Measurements from ENCODE around the gene CUX1.
A peak's percentile ranks its signal among the peaks of the same experiment; 100 is the strongest.

CUX1 gene

GRCh38 chr7:101814991-101815825, 2.2 kb upstream of the CUX1 start (continued):
- TF ChIP-seq ZNF114 (tag by site-specific recombination; IDR thresholded peaks at IDR 0.05) = no peak
- peak; percentile 30; the same call in 1 of the 2 replicates for TF ChIP-seq ZNF366 (tag by site-specific recombination; conservative IDR thresholded peaks at IDR 0.05)
- TF ChIP-seq, protein P1, sequence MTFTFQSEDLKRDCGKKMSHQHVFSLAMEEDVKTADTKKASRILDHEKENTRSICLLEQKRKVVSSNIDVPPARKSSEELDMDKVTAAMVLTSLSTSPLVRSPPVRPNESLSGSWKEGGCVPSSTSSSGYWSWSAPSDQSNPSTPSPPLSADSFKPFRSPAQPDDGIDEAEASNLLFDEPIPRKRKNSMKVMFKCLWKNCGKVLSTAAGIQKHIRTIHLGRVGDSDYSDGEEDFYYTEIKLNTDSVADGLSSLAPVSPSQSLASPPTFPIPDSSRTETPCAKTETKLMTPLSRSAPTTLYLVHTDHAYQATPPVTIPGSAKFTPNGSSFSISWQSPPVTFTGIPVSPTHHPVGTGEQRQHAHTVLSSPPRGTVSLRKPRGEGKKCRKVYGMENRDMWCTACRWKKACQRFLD (tag by site-specific recombination; IDR thresholded peaks at IDR 0.05) = no peak
- TF ChIP-seq GLI4 (tag by site-specific recombination; IDR thresholded peaks at IDR 0.05) = no peak
- peak; percentile 17; the same call in 1 of the 2 replicates for TF ChIP-seq ZNF837 (tag by site-specific recombination; IDR thresholded peaks at IDR 0.05)
- TF ChIP-seq ZNF555 (tag by site-specific recombination; conservative IDR thresholded peaks at IDR 0.05) = no peak
- TF ChIP-seq KLF1 (tag by site-specific recombination; IDR thresholded peaks at IDR 0.05) = peak; percentile 40
- TF ChIP-seq KLF7 (tag by site-specific recombination; IDR thresholded peaks at IDR 0.05; ENCODE audit: borderline replicate concordance) = no peak
- no peak for TF ChIP-seq ZNF175 (tag by site-specific recombination; IDR thresholded peaks at IDR 0.05)
- no peak for TF ChIP-seq ZNF18 (tag by site-specific recombination; IDR thresholded peaks at IDR 0.05)
- TF ChIP-seq, protein P2, sequence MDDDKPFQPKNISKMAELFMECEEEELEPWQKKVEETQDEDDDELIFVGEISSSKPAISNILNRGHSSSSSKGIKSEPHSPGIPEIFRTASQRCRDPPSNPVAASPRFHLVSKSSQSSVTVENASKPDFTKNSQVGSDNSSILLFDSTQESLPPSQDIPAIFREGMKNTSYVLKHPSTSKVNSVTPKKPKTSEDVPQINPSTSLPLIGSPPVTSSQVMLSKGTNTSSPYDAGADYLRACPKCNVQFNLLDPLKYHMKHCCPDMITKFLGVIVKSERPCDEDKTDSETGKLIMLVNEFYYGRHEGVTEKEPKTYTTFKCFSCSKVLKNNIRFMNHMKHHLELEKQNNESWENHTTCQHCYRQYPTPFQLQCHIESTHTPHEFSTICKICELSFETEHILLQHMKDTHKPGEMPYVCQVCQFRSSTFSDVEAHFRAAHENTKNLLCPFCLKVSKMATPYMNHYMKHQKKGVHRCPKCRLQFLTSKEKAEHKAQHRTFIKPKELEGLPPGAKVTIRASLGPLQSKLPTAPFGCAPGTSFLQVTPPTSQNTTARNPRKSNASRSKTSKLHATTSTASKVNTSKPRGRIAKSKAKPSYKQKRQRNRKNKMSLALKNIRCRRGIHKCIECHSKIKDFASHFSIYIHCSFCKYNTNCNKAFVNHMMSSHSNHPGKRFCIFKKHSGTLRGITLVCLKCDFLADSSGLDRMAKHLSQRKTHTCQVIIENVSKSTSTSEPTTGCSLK (tag by site-specific recombination; IDR thresholded peaks at IDR 0.05) = no peak
- no peak for TF ChIP-seq ZNF654 (tag by site-specific recombination; IDR thresholded peaks at IDR 0.05; ENCODE audit: low read depth)
- TF ChIP-seq KLF10 (tag by site-specific recombination; IDR thresholded peaks at IDR 0.05) = no peak
- no peak for TF ChIP-seq ZFP41 (tag by site-specific recombination; IDR thresholded peaks at IDR 0.05; ENCODE audit: borderline replicate concordance)
- no peak for TF ChIP-seq ZNF169 (tag by site-specific recombination; IDR thresholded peaks at IDR 0.05)
- peak; percentile 81 for TF ChIP-seq ZXDB (tag by site-specific recombination; IDR thresholded peaks at IDR 0.05)
- TF ChIP-seq, protein P3, sequence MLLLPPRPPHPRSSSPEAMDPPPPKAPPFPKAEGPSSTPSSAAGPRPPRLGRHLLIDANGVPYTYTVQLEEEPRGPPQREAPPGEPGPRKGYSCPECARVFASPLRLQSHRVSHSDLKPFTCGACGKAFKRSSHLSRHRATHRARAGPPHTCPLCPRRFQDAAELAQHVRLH (tag by site-specific recombination; IDR thresholded peaks at IDR 0.05) = peak; percentile 46; the same call in 1 of the 2 replicates
- TF ChIP-seq ZFHX2 (tag by site-specific recombination; conservative IDR thresholded peaks at IDR 0.05) = peak; percentile 90
- no peak for TF ChIP-seq HOXD13 (CRISPR knock-in tag; IDR thresholded peaks at IDR 0.05; ENCODE audit: borderline replicate concordance)
- peak; percentile 83; the same call in 1 of the 2 replicates for TF ChIP-seq BCL11B (tag by site-specific recombination; IDR thresholded peaks at IDR 0.05; ENCODE audit: low read depth)
- no peak for TF ChIP-seq ZNF621 (tag by site-specific recombination; IDR thresholded peaks at IDR 0.05)
- no peak for TF ChIP-seq ZNF404 (tag by site-specific recombination; IDR thresholded peaks at IDR 0.05)
- TF ChIP-seq ZNF311 (tag by site-specific recombination; IDR thresholded peaks at IDR 0.05; ENCODE audit: borderline replicate concordance) = no peak
- TF ChIP-seq, protein P4, sequence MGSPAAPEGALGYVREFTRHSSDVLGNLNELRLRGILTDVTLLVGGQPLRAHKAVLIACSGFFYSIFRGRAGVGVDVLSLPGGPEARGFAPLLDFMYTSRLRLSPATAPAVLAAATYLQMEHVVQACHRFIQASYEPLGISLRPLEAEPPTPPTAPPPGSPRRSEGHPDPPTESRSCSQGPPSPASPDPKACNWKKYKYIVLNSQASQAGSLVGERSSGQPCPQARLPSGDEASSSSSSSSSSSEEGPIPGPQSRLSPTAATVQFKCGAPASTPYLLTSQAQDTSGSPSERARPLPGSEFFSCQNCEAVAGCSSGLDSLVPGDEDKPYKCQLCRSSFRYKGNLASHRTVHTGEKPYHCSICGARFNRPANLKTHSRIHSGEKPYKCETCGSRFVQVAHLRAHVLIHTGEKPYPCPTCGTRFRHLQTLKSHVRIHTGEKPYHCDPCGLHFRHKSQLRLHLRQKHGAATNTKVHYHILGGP (tag by site-specific recombination; IDR thresholded peaks at IDR 0.05) = no peak
- TF ChIP-seq, protein P5, sequence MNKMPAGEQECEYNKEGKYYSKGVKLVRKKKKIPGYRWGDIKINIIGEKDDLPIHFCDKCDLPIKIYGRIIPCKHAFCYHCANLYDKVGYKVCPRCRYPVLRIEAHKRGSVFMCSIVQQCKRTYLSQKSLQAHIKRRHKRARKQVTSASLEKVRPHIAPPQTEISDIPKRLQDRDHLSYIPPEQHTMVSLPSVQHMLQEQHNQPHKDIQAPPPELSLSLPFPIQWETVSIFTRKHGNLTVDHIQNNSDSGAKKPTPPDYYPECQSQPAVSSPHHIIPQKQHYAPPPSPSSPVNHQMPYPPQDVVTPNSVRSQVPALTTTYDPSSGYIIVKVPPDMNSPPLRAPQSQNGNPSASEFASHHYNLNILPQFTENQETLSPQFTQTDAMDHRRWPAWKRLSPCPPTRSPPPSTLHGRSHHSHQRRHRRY (tag by site-specific recombination; IDR thresholded peaks at IDR 0.05) = no peak
- no peak for TF ChIP-seq ZNF530 (tag by site-specific recombination; IDR thresholded peaks at IDR 0.05; ENCODE audit: low read depth)
- no peak for TF ChIP-seq ZNF16 (tag by site-specific recombination; IDR thresholded peaks at IDR 0.05; ENCODE audit: low read depth)
- TF ChIP-seq ZNF37A (tag by site-specific recombination; IDR thresholded peaks at IDR 0.05) = no peak
- no peak for TF ChIP-seq ZNF148 (tag by site-specific recombination; IDR thresholded peaks at IDR 0.05; ENCODE audit: borderline replicate concordance)
- peak; percentile 91 for TF ChIP-seq ZBTB7A (tag by site-specific recombination; IDR thresholded peaks at IDR 0.05; ENCODE audit: low read depth)
